HepG2 (cell line): ENCODE data around the gene CDCA5. TPM values are rescaled to one million over a fixed set of nuclear protein-coding genes. Genes with fewer than 3 reads are reported as not detected.

Experiments used
- ATAC-seq: fragments of 200-7000 bp; cut with Tn5 transposase; 3 replicates; pipeline ENCODE4 v1.9.1; 2020; ENCODE audit warnings: mild to moderate bottlenecking, moderate library complexity
- BruUV-seq: library from RNA; stranded (reverse); fragments of 400-500 nt; replicated peaks from 2 replicates; lab custom pipeline; 2021; lab: Mats Ljungman, UMichigan
- CTCF ChIA-PET: fragments of 300-600 bp; formaldehyde crosslinking; extraction: SDS; loops from one replicate; lab custom pipeline; 2021; ENCODE audit warnings: low total read pairs, inconsistent platforms, low intra/inter-chr PET ratio; lab: Yijun Ruan, JAX
- POLR2A ChIA-PET: fragments of 350-600 bp; sonication (Branson Sonifier 250); formaldehyde crosslinking; loops from one replicate; lab custom pipeline; 2020; ENCODE audit warnings: antibody characterized with exemption, inconsistent platforms; lab: Yijun Ruan, JAX
- DNase-seq: peaks from one replicate; pipeline ENCODE4 v3.0.0-alpha.2; 2015; ENCODE audit warnings: low spot score
- FAIRE-seq: peaks from 3 replicates; lab custom pipeline; 2011; peaks lifted over from hg19 to GRCh38; lab: Jason Lieb, UNC
- H2AFZ ChIP-seq: one replicate; pipeline ENCODE4 v1.6.1; 2011; ENCODE audit warnings: low read length, inconsistent platforms
- H3K27ac ChIP-seq: fragments of 300-600 bp; 3 replicates; pipeline ENCODE4 v1.8.0; 2011; ENCODE audit warnings: mixed run types, mild to moderate bottlenecking, mixed read lengths, low read length, inconsistent platforms; ENCODE audit not compliant: insufficient read depth; ENCODE audit errors: extremely low read length
- H3K27me3 ChIP-seq, 2 experiments: fragments of 200-600 bp in 1 of 2; 2 replicates in 1 of 2; 3 replicates in 1 of 2; pipeline versions ENCODE4 v1.6.0 to v1.8.0; 2011; ENCODE audit warnings: low read length in 2 of 2, mild to moderate bottlenecking in 2 of 2, moderate library complexity in 2 of 2, inconsistent platforms in 1 of 2; ENCODE audit not compliant: insufficient read depth in 2 of 2, control insufficient read depth in 1 of 2
- H3K36me3 ChIP-seq, 2 experiments: fragments of 200-600 bp in 1 of 2; replicated peaks in 1 of 2; 2 replicates in 1 of 2; 3 replicates in 1 of 2; pipeline versions ENCODE4 v1.5.1 to v1.8.0; 2011; ENCODE audit warnings: low read length in 2 of 2, inconsistent platforms in 1 of 2; ENCODE audit not compliant: insufficient read depth in 2 of 2, control insufficient read depth in 1 of 2
- H3K4me1 ChIP-seq: 2 replicates; pipeline ENCODE4 v1.5.1; 2012; ENCODE audit warnings: low read length, inconsistent platforms; ENCODE audit not compliant: insufficient read depth
- H3K4me2 ChIP-seq: 2 replicates; pipeline ENCODE4 v1.6.0; 2011; ENCODE audit warnings: low read depth, low read length, inconsistent platforms
- H3K4me3 ChIP-seq, 3 experiments: fragments of 200-600 bp in 1 of 3; sonication (generic), shearing (Covaris generic) in 1 of 3; replicated peaks in 1 of 3; 2 replicates each; pipeline ENCODE4 v1.5.1; 2011 to 2016; ENCODE audit warnings: low read length in 3 of 3, inconsistent platforms in 2 of 3, low read depth in 2 of 3, mild to moderate bottlenecking in 2 of 3, control low read depth in 1 of 3, mixed read lengths in 1 of 3; ENCODE audit not compliant: insufficient read depth in 1 of 3
- H3K79me2 ChIP-seq: one replicate; pipeline ENCODE4 v1.6.1; 2011; ENCODE audit warnings: low read length, inconsistent platforms; ENCODE audit not compliant: insufficient read depth
- H3K9ac ChIP-seq: 2 replicates; pipeline ENCODE4 v1.6.0; 2011; ENCODE audit warnings: mild to moderate bottlenecking, low read depth, low read length, inconsistent platforms; ENCODE audit not compliant: insufficient read depth
- H3K9me3 ChIP-seq: 2 replicates; pipeline ENCODE4 v1.5.1; 2012; ENCODE audit warnings: mild to moderate bottlenecking, low read length
- H4K20me1 ChIP-seq: 2 replicates; pipeline ENCODE4 v1.6.0; 2011; ENCODE audit warnings: inconsistent platforms, mild to moderate bottlenecking, low read length, moderate library complexity; ENCODE audit not compliant: insufficient read depth
- FIP1L1 ChIP-seq: fragments of 200-400 bp; formaldehyde crosslinking; IDR thresholded peaks from 2 replicates; pipeline ENCODE4 v1.6.1; 2018; ENCODE audit warnings: low read depth, mild to moderate bottlenecking, low read length, moderate library complexity, borderline replicate concordance; ENCODE audit not compliant: insufficient read depth
- FOXP4 ChIP-seq: sonication (generic); formaldehyde crosslinking; IDR thresholded peaks from 2 replicates; pipeline ENCODE4 v1.4.0; 2020; ENCODE audit warnings: missing genetic modification reagents
- HNRNPH1 ChIP-seq: fragments of 200-400 bp; formaldehyde crosslinking; optimal IDR thresholded peaks from 2 replicates; pipeline ENCODE3; 2017; ENCODE audit warnings: mild to moderate bottlenecking, low read depth, low read length
- MAFK ChIP-seq, 2 experiments: IDR thresholded peaks in 1 of 2; conservative IDR thresholded peaks in 1 of 2; 2 replicates each; pipeline ENCODE4 v1.6.1; 2011; ENCODE audit warnings: improper control_type of control experiment in 2 of 2, low read length in 2 of 2
- MXD1 ChIP-seq: sonication (generic); formaldehyde crosslinking; IDR thresholded peaks from 2 replicates; pipeline ENCODE4 v1.4.0; 2020; ENCODE audit warnings: mild to moderate bottlenecking, missing genetic modification reagents
- NFATC3 ChIP-seq: sonication (generic); formaldehyde crosslinking; IDR thresholded peaks from 2 replicates; pipeline ENCODE4 v1.5.1; 2020; ENCODE audit warnings: mild to moderate bottlenecking, missing genetic modification reagents
- RFXANK ChIP-seq: IDR thresholded peaks from 2 replicates; pipeline ENCODE4 v1.6.1; 2016
- ZBTB38 ChIP-seq: sonication (generic); formaldehyde crosslinking; IDR thresholded peaks from 2 replicates; pipeline ENCODE4 v1.5.1; 2020; ENCODE audit warnings: mild to moderate bottlenecking, missing genetic modification reagents
- ZBTB46 ChIP-seq: sonication (generic); formaldehyde crosslinking; IDR thresholded peaks from 2 replicates; pipeline ENCODE4 v1.4.0; 2020; ENCODE audit warnings: mild to moderate bottlenecking, missing genetic modification reagents, borderline replicate concordance
- ZNF329 ChIP-seq: sonication (generic); formaldehyde crosslinking; IDR thresholded peaks from 2 replicates; pipeline ENCODE4 v1.9.0; 2021; ENCODE audit warnings: low read depth, mild to moderate bottlenecking, missing genetic modification reagents
- WGBS: methylation state at CpG from one replicate; pipeline ENCODE4 v1.1.6; 2017; ENCODE audit warnings: low lambda C conversion rate; 5-methylcytosine and 5-hydroxymethylcytosine counted together
- in situ Hi-C: cut with HindIII; loops from 2 replicates; pipeline ENCODE4 v1.10.0; 2017; ENCODE audit warnings: low pct_unique_long_range_greater_than_20kb; ENCODE audit not compliant: extremely low pct_ligation_motif_present
- intact Hi-C: fragments of 100-400 bp; cut with micrococcal nuclease; formaldehyde crosslinking; loops from one replicate; pipeline ENCODE4 v1.10.0; 2022; ENCODE audit not compliant: unreplicated experiment
- polyA plus RNA-seq, 8 experiments: library from polyadenylated mRNA; depleted of rRNA in 3 of 8; stranded (reverse) in 7 of 8; unstranded in 1 of 8; fragments of >200 nt; fragmentation: Illumina TruSeq in 4 of 8; extraction: Trizol in 4 of 8; gene quantifications; 2 replicates each; pipeline versions ENCODE4 v1.2.1 to v1.2.3, GENCODE V29; 2011 to 2016; ENCODE audit warnings: low read depth in 4 of 8, missing spikeins in 1 of 8, mixed read lengths in 1 of 8; ENCODE audit not compliant: insufficient read depth in 1 of 8
- total RNA-seq, 5 experiments: library from RNA; depleted of rRNA; stranded (reverse); fragments of >200 nt; fragmentation: Illumina TruSeq; extraction: Trizol; gene quantifications; 2 replicates each; pipeline ENCODE4 v1.2.3, GENCODE V29; 2016; ENCODE audit warnings: low read depth in 1 of 5

CDCA5 gene
- total and polyA plus RNA-seq, 2 of the 13 experiments (the other 11 are each of a cell fraction or from before 2014, with no cell fraction given) = 13.5 to 50.6 TPM

- TF ChIP-seq MXD1 (CRISPR knock-in tag) (no peak), HNRNPH1 (no peak), MAFK (conservative IDR thresholded peaks at IDR 0.05 in 1 of 2, IDR thresholded peaks at IDR 0.05 in 1 of 2; ENCODE audit: low read length in 2 of 2) (no peak), ZBTB38 (CRISPR knock-in tag) (peak; percentile 58; the same call in 1 of the 2 replicates)
- ATAC-seq (no peak), FAIRE-seq (no peak), DNase-seq (no peak)
- no TSS peak for BruUV-seq
- H4K20me1 ChIP-seq = no peaks in the 10 kb centered on the region
- 80% methylated on average over 5 of the region's 10 CpGs for WGBS
- no peaks in the 10 kb centered on the region for H3K27me3 ChIP-seq
- H3K79me2 ChIP-seq = no peaks in the 10 kb centered on the region
- intact Hi-C loops (no loop called here), in situ Hi-C loops (loop anchor here (5.0 kb wide), 1 partner anchor 40 kb away; the partner anchor contains the start of gene SNX15)
- no peaks in the 10 kb centered on the region for H3K9me3 ChIP-seq
- peak overlapping the region; percentile 87; the same call in 1 of the 2 replicates for H3K4me2 ChIP-seq
- ChIA-PET POLR2A (interaction anchor here (2.2 kb wide), 1 partner anchor 27 kb away, joined by 10 read pairs; the partner anchor contains the start of gene SAC3D1), CTCF (no interaction called here)
- H3K4me1 ChIP-seq = peaks cover 45% of the 10 kb centered on the region
- H2AFZ ChIP-seq = no peak overlapping the region
- peak overlapping the region in 1 of 3 experiments; percentile 79; a peak in 1 of 6 replicates for H3K4me3 ChIP-seq
- H3K9ac ChIP-seq = no peak overlapping the region
- no peaks in the 10 kb centered on the region for H3K36me3 ChIP-seq
- no peak overlapping the region for H3K27ac ChIP-seq
These were observed 16.4 kb downstream of the CDCA5 start for GRCh38 chr11:65067446-65067845.

- FAIRE-seq (peak; percentile 8), DNase-seq (no peak), ATAC-seq (peak; percentile 26)
- in situ Hi-C loops (loop anchor here (5.0 kb wide), 1 partner anchor 40 kb away; the partner anchor contains the start of gene SNX15), intact Hi-C loops (no loop called here)
- POLR2A ChIA-PET = interaction anchor here (1.2 to 2.2 kb wide), 11 partner anchors 9 to 356 kb away, joined by 4 to 10 read pairs (median 5); partner anchors contain the start of genes ARL2, NEAT1, SAC3D1 and TM7SF2
- Histone ChIP-seq H3K79me2 (no peaks in the 10 kb centered on the region), H3K4me2 (peak overlapping the region; percentile 87), H3K9ac (peak overlapping the region; percentile 74), H3K4me1 (peaks cover 39% of the 10 kb centered on the region), H2AFZ (no peak overlapping the region), H3K36me3 (no peaks in the 10 kb centered on the region), H3K9me3 (no peaks in the 10 kb centered on the region), H3K27ac (peak overlapping the region; percentile 59), H3K4me3 (peak overlapping the region; percentile 65 to 79 (median 67)), H3K27me3 (no peaks in the 10 kb centered on the region), H4K20me1 (no peaks in the 10 kb centered on the region)
- WGBS = 36% methylated on average over 3 of the region's 4 CpGs
- BruUV-seq = no TSS peak
- CTCF ChIA-PET = no interaction called here
- TF ChIP-seq FIP1L1 (no peak), ZBTB46 (CRISPR knock-in tag) (no peak), FOXP4 (CRISPR knock-in tag) (no peak), ZNF329 (CRISPR knock-in tag) (0 out of 2 replicates have a peak, but pooled peaks have one; percentile 29), NFATC3 (no peak), RFXANK (CRISPR knock-in tag) (no peak)
These were observed 17.0 kb downstream of the CDCA5 start for GRCh38 chr11:65066805-65067291.
